Coronary artery (tissue), 2 donors: ENCODE results near the gene GPHN.

ENCODE experiments used
- DNase-seq: peaks from one replicate; pipeline ENCODE4 v3.0.0-alpha.2; 2017; ENCODE audit warnings: low spot score
- H3K27ac ChIP-seq, 2 donors: fragments of 200-600 bp; sonication (generic); one replicate each; pipeline ENCODE4 v1.5.1; 2016 to 2019
- H3K4me3 ChIP-seq: fragments of 200-600 bp; sonication (generic); 2 replicates; pipeline ENCODE4 v1.5.1; 2016; ENCODE audit warnings: mild to moderate bottlenecking, moderate library complexity
- TF ChIP-seq, protein P1 (sequence below): fragments of 200-600 bp; sonication (generic); IDR thresholded peaks from one replicate; pipeline ENCODE4 v1.5.1; 2019; ENCODE audit warnings: antibody characterized with exemption

GPHN gene

DNA sequence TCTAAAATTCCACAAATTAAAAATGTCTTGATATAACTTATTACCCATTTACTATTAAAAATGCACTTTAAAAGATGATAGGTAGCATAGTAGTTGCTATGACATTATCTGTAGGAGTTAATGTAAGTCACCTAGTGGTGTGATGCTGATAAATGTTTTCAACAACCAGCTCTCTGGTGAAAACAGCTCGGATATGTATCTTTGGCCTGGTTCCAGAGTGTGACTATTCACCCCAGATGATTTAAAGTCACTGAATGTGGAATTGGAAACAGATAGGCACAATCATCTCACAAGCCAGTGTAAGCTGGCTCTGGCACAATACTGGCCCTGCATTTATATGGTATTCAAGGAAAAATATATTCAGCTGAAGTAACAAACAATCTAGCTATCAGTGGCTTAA lies 31.0 kb upstream of the GPHN start:
- H3K4me3 ChIP-seq: no peak overlapping the region
- TF ChIP-seq, protein P1, sequence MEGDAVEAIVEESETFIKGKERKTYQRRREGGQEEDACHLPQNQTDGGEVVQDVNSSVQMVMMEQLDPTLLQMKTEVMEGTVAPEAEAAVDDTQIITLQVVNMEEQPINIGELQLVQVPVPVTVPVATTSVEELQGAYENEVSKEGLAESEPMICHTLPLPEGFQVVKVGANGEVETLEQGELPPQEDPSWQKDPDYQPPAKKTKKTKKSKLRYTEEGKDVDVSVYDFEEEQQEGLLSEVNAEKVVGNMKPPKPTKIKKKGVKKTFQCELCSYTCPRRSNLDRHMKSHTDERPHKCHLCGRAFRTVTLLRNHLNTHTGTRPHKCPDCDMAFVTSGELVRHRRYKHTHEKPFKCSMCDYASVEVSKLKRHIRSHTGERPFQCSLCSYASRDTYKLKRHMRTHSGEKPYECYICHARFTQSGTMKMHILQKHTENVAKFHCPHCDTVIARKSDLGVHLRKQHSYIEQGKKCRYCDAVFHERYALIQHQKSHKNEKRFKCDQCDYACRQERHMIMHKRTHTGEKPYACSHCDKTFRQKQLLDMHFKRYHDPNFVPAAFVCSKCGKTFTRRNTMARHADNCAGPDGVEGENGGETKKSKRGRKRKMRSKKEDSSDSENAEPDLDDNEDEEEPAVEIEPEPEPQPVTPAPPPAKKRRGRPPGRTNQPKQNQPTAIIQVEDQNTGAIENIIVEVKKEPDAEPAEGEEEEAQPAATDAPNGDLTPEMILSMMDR: no peak
- H3K27ac ChIP-seq: no peak overlapping the region
- no peak for DNase-seq

DNA sequence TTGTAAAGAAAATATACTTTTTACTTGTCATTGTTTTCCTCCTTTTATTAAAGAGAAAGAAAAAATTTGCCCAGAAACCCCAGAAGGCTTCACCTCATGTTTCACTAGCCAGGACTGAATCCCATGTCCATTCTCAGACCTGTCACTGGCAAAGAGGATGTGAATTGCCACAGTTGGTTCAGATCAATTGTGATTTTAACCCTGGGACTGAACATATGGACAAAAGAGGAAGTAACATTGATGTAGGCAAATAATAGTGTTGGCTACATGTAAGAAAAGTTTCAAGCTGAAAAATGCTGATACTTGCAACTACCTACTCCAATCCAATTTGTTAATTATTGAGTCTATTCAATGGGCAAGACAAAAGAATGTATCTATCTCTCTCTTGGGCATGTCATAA lies 30.4 kb upstream of the GPHN start:
- TF ChIP-seq, protein P1: no peak
- H3K4me3 ChIP-seq: no peak overlapping the region
- no peak for DNase-seq
- no peak overlapping the region for H3K27ac ChIP-seq

DNA sequence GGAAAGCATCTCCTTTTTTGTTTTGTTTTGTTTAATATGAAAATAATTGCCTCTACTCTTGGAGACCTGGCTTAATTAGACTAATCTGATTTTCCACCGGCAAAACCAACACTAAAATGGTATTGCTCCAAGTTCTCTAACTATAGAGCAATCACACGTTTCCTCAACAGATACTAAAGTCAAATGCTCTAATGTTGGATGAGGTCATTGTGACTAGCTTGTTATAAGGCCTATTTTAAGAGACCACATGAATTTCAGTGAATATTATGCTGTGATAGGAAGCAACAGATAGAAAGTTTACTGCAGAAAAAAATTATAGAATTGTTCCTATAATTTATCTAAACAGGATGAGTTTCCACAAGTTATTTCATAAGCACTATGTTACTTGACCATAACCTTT lies 25.1 kb upstream of the GPHN start:
- TF ChIP-seq, protein P1: no peak
- Histone ChIP-seq H3K27ac (no peak overlapping the region), H3K4me3 (no peak overlapping the region)
- no peak for DNase-seq

DNA sequence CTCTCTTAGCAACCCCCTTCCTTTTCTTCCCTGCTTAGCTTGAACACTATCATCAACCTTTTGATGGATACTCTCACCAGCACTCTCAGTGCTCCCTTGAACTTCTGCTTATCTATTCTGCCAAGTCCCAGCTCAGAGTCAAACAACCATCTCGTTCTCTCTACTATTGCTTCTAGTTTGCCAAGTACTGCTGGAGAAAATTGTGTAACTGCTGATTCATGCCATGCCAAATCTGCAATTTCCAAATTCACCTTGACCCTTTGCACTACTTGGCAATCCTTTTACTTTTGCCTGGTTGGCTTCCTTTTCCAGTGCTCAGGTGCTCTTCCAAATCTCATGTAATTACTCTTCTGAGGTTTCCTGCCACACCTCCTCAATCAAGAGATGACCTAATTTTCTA lies 24.6 kb upstream of the GPHN start:
- Histone ChIP-seq H3K27ac (no peak overlapping the region), H3K4me3 (no peak overlapping the region)
- TF ChIP-seq, protein P1: no peak
- no peak for DNase-seq

DNA sequence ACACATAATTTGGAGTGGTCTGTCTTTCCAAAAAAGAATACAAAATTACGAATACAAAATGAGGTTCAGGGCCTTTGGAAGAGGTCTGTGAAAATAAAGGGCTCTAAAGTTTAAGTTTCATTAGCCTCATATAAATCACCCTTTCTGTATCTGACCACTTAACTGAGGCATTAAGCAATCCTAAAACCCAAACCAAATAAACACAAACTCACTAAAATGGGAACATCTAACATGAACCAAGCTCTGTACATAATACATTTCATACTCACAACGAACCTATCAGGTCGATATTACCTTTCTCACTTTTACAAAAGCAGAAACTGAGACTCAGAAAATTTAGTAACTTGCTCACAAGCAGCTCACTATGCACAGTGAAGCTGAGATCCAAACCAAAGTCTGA lies 22.9 kb upstream of the GPHN start:
- TF ChIP-seq, protein P1: no peak
- Histone ChIP-seq H3K27ac (no peak overlapping the region), H3K4me3 (no peak overlapping the region)
- DNase-seq: no peak

DNA sequence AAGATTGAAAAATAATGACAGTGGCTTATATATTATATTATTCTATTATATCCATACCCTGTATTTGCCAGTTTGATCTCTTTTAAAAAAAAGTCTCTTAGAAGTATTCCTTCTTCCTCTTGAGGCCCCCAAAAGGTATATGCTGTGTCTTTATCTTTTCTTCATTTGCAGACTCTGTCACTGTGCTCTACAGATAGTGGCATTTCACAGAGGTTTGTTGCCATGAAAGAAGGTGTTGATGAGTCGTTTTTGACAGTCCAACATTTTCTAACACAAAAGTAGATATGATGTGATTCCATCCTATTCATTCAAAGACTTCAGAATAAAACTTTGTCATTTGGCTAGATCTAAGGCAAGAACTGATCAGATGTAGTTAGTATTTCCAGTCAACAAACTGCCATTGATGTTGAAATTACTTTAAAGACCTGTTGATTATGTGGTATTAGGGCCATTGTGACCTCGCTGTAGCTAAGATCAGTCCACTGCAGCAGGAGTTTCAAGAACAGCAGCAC lies 22.0 kb upstream of the GPHN start, which contains the start of gene CCDC196:
TSS of gene CCDC196 (plus strand) at position 462 of the 512 bp plus-strand sequence. CDS start 132 bp downstream, outside the sequence.
- Histone ChIP-seq H3K4me3 (no peak within 1 kb of the TSS), H3K27ac (no peak within 1 kb of the TSS)
- TF ChIP-seq, protein P1: no peak
- no peak for DNase-seq

DNA sequence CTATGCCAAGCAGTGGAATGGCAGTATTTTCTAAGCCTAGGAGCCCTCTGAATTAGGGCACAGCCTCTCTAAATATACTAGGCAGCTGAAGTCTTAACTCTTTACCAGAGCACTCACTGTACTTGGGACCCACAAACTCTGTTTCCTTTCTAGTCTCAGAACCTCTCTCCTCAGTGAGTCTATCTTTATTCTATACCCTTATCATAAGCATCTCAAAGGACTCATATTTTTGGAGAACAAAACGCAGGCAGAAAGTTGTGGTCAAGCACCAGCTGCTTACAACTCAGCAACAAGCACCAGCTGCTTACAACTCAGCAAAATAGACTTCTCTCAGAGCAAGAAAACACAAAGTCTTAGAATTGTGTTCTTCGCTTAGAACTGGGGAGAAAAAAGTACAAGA lies 20.8 kb upstream of the GPHN start:
- no peak for DNase-seq
- TF ChIP-seq, protein P1: no peak
- H3K27ac ChIP-seq: no peak overlapping the region
- H3K4me3 ChIP-seq: no peak overlapping the region
